ENCODE measurements around the gene HOXC9. TPM values are rescaled to one million over a fixed set of nuclear protein-coding genes. Genes with fewer than 3 reads are reported as not detected.

The HOXC9 gene
- total RNA-seq, 4 donors from 2014 or later = 7.6 to 25.1 (median 13.0) TPM

DNA sequence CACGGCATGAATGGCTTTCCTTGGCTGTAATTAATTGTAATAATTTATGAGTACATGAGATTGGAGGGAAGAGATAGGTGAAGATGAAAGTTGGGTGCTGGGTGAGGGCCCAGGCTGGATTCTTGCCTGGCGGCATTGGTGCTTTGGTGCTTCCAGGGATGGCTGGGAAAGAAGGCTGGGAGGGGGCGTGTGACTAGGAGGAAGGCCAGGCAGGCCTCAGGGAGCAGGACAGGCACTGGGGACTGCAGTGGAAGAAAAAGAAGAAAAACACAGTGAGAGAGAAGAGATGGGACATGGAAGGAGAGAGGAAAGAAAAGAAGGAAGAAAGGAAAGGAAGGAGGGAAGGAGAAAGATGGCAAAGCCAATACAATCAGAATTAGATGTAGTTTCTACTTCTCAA is 3.7 kb downstream of the HOXC9 start:
- TF ChIP-seq CTCF (IDR thresholded peaks at IDR 0.05; ENCODE audit: low read depth) = no peak

DNA sequence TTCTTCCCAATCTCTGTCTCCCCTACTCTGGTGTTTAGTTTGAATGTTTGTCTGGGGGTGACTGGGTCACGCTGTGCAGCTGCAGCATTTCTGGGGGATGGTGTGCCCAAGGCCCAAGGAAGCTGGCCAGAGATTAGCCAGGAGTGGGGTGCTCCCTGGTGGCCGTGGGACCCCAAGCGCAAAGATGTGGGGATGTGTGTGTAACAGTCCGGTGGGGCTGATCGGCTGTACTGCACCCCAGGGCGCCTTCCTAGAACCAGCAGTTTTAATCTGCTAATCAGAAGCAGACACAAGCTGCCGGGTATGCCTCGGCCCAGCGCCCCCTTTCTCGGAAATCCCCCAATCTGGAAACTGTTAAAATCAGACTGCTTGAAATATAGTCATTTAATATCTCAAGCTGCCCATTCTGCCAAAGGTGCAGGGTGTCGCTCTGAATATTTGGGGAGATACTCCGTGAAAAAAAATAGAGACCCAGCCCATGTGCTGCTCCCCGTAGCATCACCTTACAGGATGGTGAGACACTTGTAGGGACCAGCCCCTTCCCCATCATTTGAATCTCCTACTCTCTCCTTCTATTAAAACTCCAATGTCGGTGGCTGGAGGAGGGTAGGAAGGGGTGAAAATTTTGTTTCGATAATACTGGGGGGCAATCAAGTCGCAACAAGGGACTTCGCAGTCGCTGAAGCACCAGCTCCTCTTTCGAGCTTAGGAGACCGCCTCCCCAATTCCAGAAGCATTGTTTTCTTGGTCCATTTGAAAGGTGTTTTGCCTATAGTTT is 4.3 kb downstream of the HOXC9 start:
- no peak for TF ChIP-seq CTCF (IDR thresholded peaks at IDR 0.05; ENCODE audit: low read depth)

DNA sequence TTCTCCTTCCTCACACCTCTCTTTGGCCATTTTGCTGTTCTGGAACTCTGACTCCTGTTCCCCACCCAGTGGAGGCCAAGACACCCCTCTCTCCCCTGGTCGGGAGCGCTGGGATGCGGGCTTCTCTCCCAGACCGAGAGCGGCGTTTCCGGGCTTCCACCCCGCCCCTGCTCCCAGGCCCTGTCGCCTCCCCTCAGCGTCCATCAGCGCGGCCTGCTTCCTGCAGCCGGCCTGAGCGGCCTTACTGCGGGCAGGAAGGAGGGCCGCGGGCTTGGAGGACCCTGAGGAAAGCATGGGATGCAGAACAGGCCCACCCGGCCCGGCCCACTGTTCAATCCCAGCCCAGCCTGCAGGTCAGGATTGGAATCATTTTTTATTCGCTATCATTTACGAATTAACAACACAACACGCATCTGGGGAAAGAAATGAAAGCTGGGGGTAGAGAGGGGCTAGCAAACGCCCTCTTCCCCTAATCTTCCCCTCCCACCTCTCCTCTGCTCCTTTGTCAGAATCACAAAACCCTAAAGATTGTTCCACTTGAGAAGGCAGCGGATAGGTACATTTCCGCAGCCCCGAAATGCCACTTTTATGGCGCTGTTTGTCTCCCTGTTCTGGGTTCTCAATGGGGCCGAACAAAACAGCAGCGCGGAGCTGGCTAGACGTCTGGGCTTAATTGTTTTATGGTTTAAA is 5.0 kb downstream of the HOXC9 start:
- TF ChIP-seq CTCF (IDR thresholded peaks at IDR 0.05; ENCODE audit: low read depth) = no peak

- TF ChIP-seq CTCF (IDR thresholded peaks at IDR 0.05; ENCODE audit: low read depth) = no peak
Observed at GRCh38 chr12:54005531-54005852, 5.5 kb downstream of the HOXC9 start.

- TF ChIP-seq CTCF (IDR thresholded peaks at IDR 0.05; ENCODE audit: low read depth) = no peak
Observed at GRCh38 chr12:54005853-54006558, 6.0 kb downstream of the HOXC9 start.

DNA sequence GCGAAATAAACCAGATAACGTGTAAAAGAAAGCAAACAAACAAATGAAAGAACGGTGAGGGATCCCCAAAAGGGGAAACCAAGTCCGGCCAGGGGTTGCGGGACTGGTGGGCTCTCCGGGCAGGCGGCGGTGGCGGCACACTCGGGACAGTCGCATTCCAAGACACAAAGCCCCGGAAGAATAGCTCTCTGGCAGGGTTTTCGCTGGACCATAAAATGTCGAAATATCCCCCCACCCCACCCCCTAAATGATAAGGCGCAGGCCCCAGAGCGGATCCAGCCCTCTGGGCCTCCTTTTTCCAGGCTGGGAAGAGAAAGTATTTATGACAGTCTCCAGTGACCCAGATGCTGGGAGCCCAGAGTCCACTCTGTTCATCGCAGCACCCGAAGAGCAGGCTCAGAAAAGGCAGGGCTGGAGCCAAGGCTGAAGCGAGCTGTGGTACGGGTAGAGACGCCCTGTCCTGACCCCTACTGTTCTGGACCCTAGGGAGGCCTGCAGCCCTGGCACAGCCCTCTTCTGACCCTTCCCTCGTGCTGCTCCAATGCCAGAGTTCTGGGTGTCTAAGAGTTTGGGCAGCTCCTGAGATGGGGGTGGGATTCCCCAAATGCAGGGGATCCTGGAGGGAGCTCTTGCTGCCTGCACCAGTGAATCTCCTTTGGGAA is 6.7 kb downstream of the HOXC9 start:
- TF ChIP-seq CTCF (IDR thresholded peaks at IDR 0.05; ENCODE audit: low read depth) = no peak
